ENCODE measurements around the gene CREG2.

GRCh38 chr2:101379091-101379490, 8.2 kb downstream of the CREG2 start:
- no peak for TF ChIP-seq POLR2A (IDR thresholded peaks at IDR 0.05; ENCODE audit: low read depth)
- TF ChIP-seq CTCF (IDR thresholded peaks at IDR 0.05) = no peak

Measured in esophagus muscularis mucosa (tissue), 3 donors.